ENCODE data around the gene CD247. TPM values are rescaled to one million over a fixed set of nuclear protein-coding genes. Genes with fewer than 3 reads are reported as not detected.

CD247 gene
- polyA plus RNA-seq, 2 of the 4 experiments (the other 2 are of a cell fraction) = 0.10 to 0.27 TPM

GRCh38 chr1:167503626-167504466 is 14.5 kb downstream of the CD247 start:
- CTCF ChIA-PET = no interaction called here
- TF ChIP-seq ATOH8 (CRISPR knock-in tag; IDR thresholded peaks at IDR 0.05; ENCODE audit: low read depth) = no peak
- no peak for TF ChIP-seq CHD2 (IDR thresholded peaks at IDR 0.05; ENCODE audit: low read length, partially characterized antibody)
- no peak for TF ChIP-seq MYC (IDR thresholded peaks at IDR 0.05; ENCODE audit: borderline replicate concordance, low read length)
- no peak for TF ChIP-seq USF2 (IDR thresholded peaks at IDR 0.05)
- TF ChIP-seq EHMT2 (IDR thresholded peaks at IDR 0.05; ENCODE audit: low read depth) = no peak
- no peak for TF ChIP-seq HOXA7 (CRISPR knock-in tag; IDR thresholded peaks at IDR 0.05)
- no peak for TF ChIP-seq EP300 (IDR thresholded peaks at IDR 0.05)
- no peak for TF ChIP-seq BCL3 (IDR thresholded peaks at IDR 0.05)
- no peak for TF ChIP-seq NFE2L2 (conservative IDR thresholded peaks at IDR 0.05; ENCODE audit: low read length)
- no peak for TF ChIP-seq MAX (IDR thresholded peaks at IDR 0.05)
- no peak for TF ChIP-seq KDM5A (IDR thresholded peaks at IDR 0.05)
- no peak for TF ChIP-seq CBX2 (IDR thresholded peaks at IDR 0.05; ENCODE audit: borderline replicate concordance, low read depth)
- no peak for TF ChIP-seq JUNB (IDR thresholded peaks at IDR 0.05)
- no peaks in the 10 kb centered on the region for H3K9me3 ChIP-seq
- no peak overlapping the region for H3K4me2 ChIP-seq
- H3K27ac ChIP-seq = no peak overlapping the region
- FAIRE-seq = no peak
- ATAC-seq = no peak
- no peaks in the 10 kb centered on the region for H3K4me1 ChIP-seq
- WGBS (ENCODE audit: missing lambda C conversion rate) = 65% methylated on average over 12 of the region's 14 CpGs
- no peak for DNase-seq (ENCODE audit: low read depth in 1 of 2, low spot score in 1 of 2)
- POLR2A ChIA-PET = no interaction called here
- H3K4me3 ChIP-seq = no peak overlapping the region

GRCh38 chr1:167502719-167503462 is 15.4 kb downstream of the CD247 start:
- no peaks in the 10 kb centered on the region for H3K9me3 ChIP-seq
- TF ChIP-seq MYC (IDR thresholded peaks at IDR 0.05; ENCODE audit: borderline replicate concordance, low read length) (no peak), FOSL2 (IDR thresholded peaks at IDR 0.05) (no peak), FOSL2 (CRISPR knock-in tag; IDR thresholded peaks at IDR 0.05) (no peak)
- no peak overlapping the region for H3K4me3 ChIP-seq
- no peak for FAIRE-seq
- CTCF ChIA-PET = no interaction called here
- POLR2A ChIA-PET = interaction anchor here (0.5 kb wide), 1 partner anchor 131 kb away, joined by 3 read pairs; no protein-coding TSS in a partner anchor
- no peak overlapping the region for H3K4me2 ChIP-seq
- no peak for ATAC-seq
- 52% methylated on average over 4 of the region's 4 CpGs for WGBS (ENCODE audit: missing lambda C conversion rate)
- H3K4me1 ChIP-seq = no peaks in the 10 kb centered on the region
- no peak for DNase-seq (ENCODE audit: low read depth in 1 of 2, low spot score in 1 of 2)
- no peak overlapping the region for H3K27ac ChIP-seq

- no peak for FAIRE-seq
- H3K4me1 ChIP-seq = no peaks in the 10 kb centered on the region
- no peaks in the 10 kb centered on the region for H3K9me3 ChIP-seq
- no peak for ATAC-seq
- ChIA-PET POLR2A (no interaction called here), CTCF (no interaction called here)
- H3K4me3 ChIP-seq = no peak overlapping the region
- no peak overlapping the region for H3K27ac ChIP-seq
- H3K4me2 ChIP-seq = no peak overlapping the region
- 50% methylated on average over 5 of the region's 5 CpGs for WGBS (ENCODE audit: missing lambda C conversion rate)
- peak; percentile 53; the same call in 1 of the 2 replicates for TF ChIP-seq RNF2 (IDR thresholded peaks at IDR 0.05; ENCODE audit: borderline replicate concordance, low read depth)
- no peak for TF ChIP-seq PHF8 (IDR thresholded peaks at IDR 0.05; ENCODE audit: borderline replicate concordance, low read depth)
- TF ChIP-seq CBX2 (IDR thresholded peaks at IDR 0.05; ENCODE audit: borderline replicate concordance, low read depth) = no peak
- no peak for DNase-seq (ENCODE audit: low read depth in 1 of 2, low spot score in 1 of 2)
Measured at GRCh38 chr1:167502192-167502551, 16.2 kb downstream of the CD247 start.
